Esophagus muscularis mucosa (tissue), 4 donors: ENCODE results near the gene RELL2. TPM values are rescaled to one million over a fixed set of nuclear protein-coding genes. Genes with fewer than 3 reads are reported as not detected.

Experiments used
- DNase-seq: peaks from one replicate; pipeline ENCODE4 v3.0.0-alpha.2; 2017; ENCODE audit errors: extremely low spot score
- H3K27ac ChIP-seq, 4 donors: fragments of 200-600 bp; sonication (generic); replicated peaks in 1 of 4; 1 replicate in 3 of 4; 2 replicates in 1 of 4; pipeline ENCODE4 v1.5.1; 2016 to 2019; ENCODE audit warnings: mild to moderate bottlenecking in 1 of 4
- H3K27me3 ChIP-seq, 4 donors: fragments of 200-600 bp; sonication (generic); one replicate each; pipeline versions ENCODE4 v1.5.1 to v1.6.0; 2016 to 2019
- H3K36me3 ChIP-seq, 4 donors: fragments of 200-600 bp; sonication (generic); one replicate each; pipeline ENCODE4 v1.5.1; 2016 to 2019
- H3K4me1 ChIP-seq, 4 donors: fragments of 200-600 bp; sonication (generic); one replicate each; pipeline ENCODE4 v1.5.1; 2016 to 2019
- H3K4me3 ChIP-seq, 4 donors: fragments of 200-600 bp; sonication (generic); 1 replicate in 2 of 4; 2 replicates in 2 of 4; pipeline ENCODE4 v1.5.1; 2016 to 2019; ENCODE audit warnings: mild to moderate bottlenecking in 4 of 4, moderate library complexity in 1 of 4
- H3K9me3 ChIP-seq, 4 donors: fragments of 200-600 bp; sonication (generic); 1 replicate in 3 of 4; 2 replicates in 1 of 4; pipeline ENCODE4 v1.5.1; 2016 to 2019
- CTCF ChIP-seq, 3 experiments: fragments of 200-600 bp in 2 of 3; fragments of 450-650 bp in 1 of 3; sonication (generic) in 2 of 3; IDR thresholded peaks; one replicate each; pipeline ENCODE4 v1.5.1; 2017 to 2019; ENCODE audit warnings: antibody characterized with exemption in 3 of 3, mild to moderate bottlenecking in 2 of 3, moderate library complexity in 1 of 3
- EP300 ChIP-seq: sonication (generic); formaldehyde crosslinking; IDR thresholded peaks from one replicate; pipeline ENCODE4 v1.6.1; 2017; ENCODE audit warnings: antibody characterized with exemption
- POLR2A ChIP-seq: fragments of 450-650 bp; IDR thresholded peaks from one replicate; pipeline ENCODE4 v1.6.1; 2017; ENCODE audit warnings: antibody characterized with exemption, moderate library complexity, mild to moderate bottlenecking, low read depth
- POLR2AphosphoS5 ChIP-seq, 2 donors: sonication (generic); formaldehyde crosslinking; IDR thresholded peaks; one replicate each; pipeline ENCODE4 v1.6.1; 2017; ENCODE audit warnings: antibody characterized with exemption in 2 of 2
- WGBS: methylation state at CpG from one replicate; pipeline ENCODE4 v1.1.5; 2018; 5-methylcytosine and 5-hydroxymethylcytosine counted together
- intact Hi-C: fragments of 100-400 bp; cut with DNase I; formaldehyde crosslinking; loops from one replicate; pipeline ENCODE4 v1.15.1; 2023
- total RNA-seq, 4 donors: library from RNA; depleted of rRNA; stranded (reverse); fragments of >200 nt; gene quantifications; one replicate each; pipeline versions ENCODE4 v1.1.0 to v1.2.1, GENCODE V29; 2016

The RELL2 gene
- total RNA-seq, 4 donors from 2014 or later: 1.2 to 5.1 (median 2.6) TPM

- intact Hi-C loops: no loop called here
- peaks cover 0 to 9% (median 0%) of the 10 kb centered on the region in 4 donors for H3K27me3 ChIP-seq
- TF ChIP-seq CTCF (IDR thresholded peaks at IDR 0.05) (peak in 2 of 3 experiments; percentile 15 to 31), POLR2AphosphoS5 (IDR thresholded peaks at IDR 0.05) (no peak)
- H3K9me3 ChIP-seq: peaks cover 0 to 3% (median 0%) of the 10 kb centered on the region in 4 donors
- H3K4me1 ChIP-seq: peaks cover 28 to 47% (median 36%) of the 10 kb centered on the region in 4 donors
- no peak for DNase-seq
- peaks cover 0 to 26% (median 2%) of the 10 kb centered on the region in 4 donors for H3K36me3 ChIP-seq
- H3K27ac ChIP-seq: peak overlapping the region in 1 of 4 donors; percentile 78
- peak overlapping the region; percentile 74 to 99 (median 76) for H3K4me3 ChIP-seq
- 5% methylated on average over 27 of the region's 40 CpGs for WGBS
These were observed 1.1 kb downstream of the RELL2 start for GRCh38 chr5:141637767-141638419.

GRCh38 chr5:141638771-141639170, 2.0 kb downstream of the RELL2 start:
- H3K27ac ChIP-seq: no peak overlapping the region
- no peak for DNase-seq
- H3K4me1 ChIP-seq: peaks cover 28 to 38% (median 35%) of the 10 kb centered on the region in 4 donors
- TF ChIP-seq POLR2A (no peak), CTCF (IDR thresholded peaks at IDR 0.05) (no peak), POLR2AphosphoS5 (IDR thresholded peaks at IDR 0.05) (no peak), EP300 (no peak)
- H3K4me3 ChIP-seq: no peak overlapping the region
- peaks cover 0 to 9% (median 0%) of the 10 kb centered on the region in 4 donors for H3K27me3 ChIP-seq
- intact Hi-C loops: no loop called here
- H3K9me3 ChIP-seq: peaks cover 0 to 3% (median 0%) of the 10 kb centered on the region in 4 donors
- WGBS: 97% methylated on average over 2 of the region's 2 CpGs
- H3K36me3 ChIP-seq: peaks cover 0 to 34% (median 6%) of the 10 kb centered on the region in 4 donors

DNA sequence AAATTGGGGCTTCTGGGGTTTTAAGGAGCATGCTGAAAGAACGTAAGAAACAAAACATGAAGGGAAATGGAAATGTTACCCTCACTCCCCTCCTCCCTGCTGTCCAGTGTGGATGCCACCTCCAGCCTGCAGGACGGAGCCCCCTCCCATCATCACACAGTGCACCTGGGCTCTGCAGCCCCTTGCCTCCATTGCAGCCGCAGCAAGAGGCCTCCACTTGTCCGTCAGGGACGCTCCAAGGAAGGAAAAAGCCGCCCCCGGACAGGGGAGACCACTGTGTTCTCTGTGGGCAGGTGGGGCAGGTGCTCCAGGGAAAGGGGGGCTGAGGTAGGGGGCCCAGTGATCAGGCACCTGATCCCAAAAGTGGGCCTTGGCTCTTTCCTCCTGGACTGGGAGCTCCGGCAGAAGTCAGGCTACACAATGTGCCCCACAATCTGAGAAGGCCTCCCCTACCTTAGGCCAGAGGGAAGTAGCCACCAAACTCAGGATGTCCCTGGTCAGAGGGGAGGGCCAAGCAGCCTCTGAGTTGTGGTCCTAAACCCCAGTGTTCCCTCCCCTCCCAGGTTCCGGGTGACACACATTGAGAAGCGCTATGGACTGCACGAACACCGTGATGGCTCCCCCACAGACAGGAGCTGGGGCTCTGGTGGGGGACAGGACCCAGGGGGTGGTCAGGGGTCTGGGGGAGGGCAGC, 2.7 kb downstream of the RELL2 start:
- DNase-seq: no peak
- Histone ChIP-seq H3K9me3 (peaks cover 0 to 3% (median 0%) of the 10 kb centered on the region in 4 donors), H3K27ac (no peak overlapping the region), H3K36me3 (peaks cover 7 to 41% (median 13%) of the 10 kb centered on the region in 4 donors), H3K27me3 (peaks cover 0 to 9% (median 0%) of the 10 kb centered on the region in 4 donors), H3K4me1 (peaks cover 28 to 33% (median 31%) of the 10 kb centered on the region in 4 donors), H3K4me3 (no peak overlapping the region)
- WGBS: 83% methylated on average over 8 of the region's 12 CpGs
- TF ChIP-seq POLR2A (no peak), POLR2AphosphoS5 (IDR thresholded peaks at IDR 0.05) (no peak), CTCF (IDR thresholded peaks at IDR 0.05) (no peak), EP300 (no peak)
- intact Hi-C loops: no loop called here

DNA sequence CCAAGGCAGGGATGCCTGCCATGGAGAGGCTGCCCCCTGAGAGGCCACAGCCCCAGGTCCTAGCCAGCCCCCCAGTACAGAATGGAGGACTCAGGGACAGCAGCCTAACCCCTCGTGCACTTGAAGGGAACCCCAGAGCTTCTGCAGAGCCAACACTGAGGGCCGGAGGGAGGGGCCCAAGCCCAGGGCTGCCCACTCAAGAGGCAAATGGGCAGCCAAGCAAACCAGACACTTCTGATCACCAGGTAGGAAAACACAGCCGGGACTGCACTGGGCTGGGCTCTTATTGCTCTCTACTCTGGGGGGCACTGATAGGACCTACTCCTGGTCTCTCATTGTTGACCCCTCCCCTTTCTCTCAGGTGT, 3.2 kb downstream of the RELL2 start:
- Histone ChIP-seq H3K36me3 (peaks cover 9 to 43% (median 17%) of the 10 kb centered on the region in 4 donors), H3K27ac (no peak overlapping the region), H3K9me3 (peaks cover 0 to 3% (median 0%) of the 10 kb centered on the region in 4 donors), H3K27me3 (peaks cover 0 to 9% (median 0%) of the 10 kb centered on the region in 4 donors), H3K4me3 (no peak overlapping the region), H3K4me1 (peaks cover 24 to 27% (median 26%) of the 10 kb centered on the region in 4 donors)
- WGBS: no CpG with 5 or more reads among the region's 3 CpGs
- DNase-seq: no peak
- no peak for TF ChIP-seq POLR2A
- TF ChIP-seq EP300: no peak
- no peak for TF ChIP-seq POLR2AphosphoS5 (IDR thresholded peaks at IDR 0.05)
- no peak for TF ChIP-seq CTCF (IDR thresholded peaks at IDR 0.05)
- intact Hi-C loops: no loop called here
